Omental fat pad (tissue), 4 donors: ENCODE results near the gene DLG2. TPM values are rescaled to one million over a fixed set of nuclear protein-coding genes. Genes with fewer than 3 reads are reported as not detected.

Source experiments
- ATAC-seq: fragments of 150-250 bp; one replicate; pipeline ENCODE4 v1.9.1; 2016; ENCODE audit warnings: mild to moderate bottlenecking, moderate library complexity; ENCODE audit not compliant: low FRiP score
- DNase-seq: peaks from one replicate; pipeline ENCODE4 v3.0.0-alpha.2; 2019; ENCODE audit warnings: low spot score
- total RNA-seq, 4 donors: library from RNA; depleted of rRNA; stranded (reverse); fragments of >200 nt; gene quantifications; one replicate each; pipeline ENCODE4 v1.1.0, GENCODE V29; 2016
- TF ChIP-seq, protein P1 (sequence below), 3 donors: fragments of 450-650 bp; IDR thresholded peaks; one replicate each; pipeline ENCODE4 v1.5.1; 2016 to 2017; ENCODE audit warnings: antibody characterized with exemption in 3 of 3, mild to moderate bottlenecking in 3 of 3, moderate library complexity in 2 of 3

DLG2 gene
- total RNA-seq, 4 donors from 2014 or later, result 4.8 to 13.2 (median 8.1) TPM

GRCh38 chr11:84628871-84629620 is 998.1 kb downstream of the DLG2 start:
- TF ChIP-seq, protein P1, sequence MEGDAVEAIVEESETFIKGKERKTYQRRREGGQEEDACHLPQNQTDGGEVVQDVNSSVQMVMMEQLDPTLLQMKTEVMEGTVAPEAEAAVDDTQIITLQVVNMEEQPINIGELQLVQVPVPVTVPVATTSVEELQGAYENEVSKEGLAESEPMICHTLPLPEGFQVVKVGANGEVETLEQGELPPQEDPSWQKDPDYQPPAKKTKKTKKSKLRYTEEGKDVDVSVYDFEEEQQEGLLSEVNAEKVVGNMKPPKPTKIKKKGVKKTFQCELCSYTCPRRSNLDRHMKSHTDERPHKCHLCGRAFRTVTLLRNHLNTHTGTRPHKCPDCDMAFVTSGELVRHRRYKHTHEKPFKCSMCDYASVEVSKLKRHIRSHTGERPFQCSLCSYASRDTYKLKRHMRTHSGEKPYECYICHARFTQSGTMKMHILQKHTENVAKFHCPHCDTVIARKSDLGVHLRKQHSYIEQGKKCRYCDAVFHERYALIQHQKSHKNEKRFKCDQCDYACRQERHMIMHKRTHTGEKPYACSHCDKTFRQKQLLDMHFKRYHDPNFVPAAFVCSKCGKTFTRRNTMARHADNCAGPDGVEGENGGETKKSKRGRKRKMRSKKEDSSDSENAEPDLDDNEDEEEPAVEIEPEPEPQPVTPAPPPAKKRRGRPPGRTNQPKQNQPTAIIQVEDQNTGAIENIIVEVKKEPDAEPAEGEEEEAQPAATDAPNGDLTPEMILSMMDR (IDR thresholded peaks at IDR 0.05), result no peak
- ATAC-seq (no peak), DNase-seq (no peak)

DNA sequence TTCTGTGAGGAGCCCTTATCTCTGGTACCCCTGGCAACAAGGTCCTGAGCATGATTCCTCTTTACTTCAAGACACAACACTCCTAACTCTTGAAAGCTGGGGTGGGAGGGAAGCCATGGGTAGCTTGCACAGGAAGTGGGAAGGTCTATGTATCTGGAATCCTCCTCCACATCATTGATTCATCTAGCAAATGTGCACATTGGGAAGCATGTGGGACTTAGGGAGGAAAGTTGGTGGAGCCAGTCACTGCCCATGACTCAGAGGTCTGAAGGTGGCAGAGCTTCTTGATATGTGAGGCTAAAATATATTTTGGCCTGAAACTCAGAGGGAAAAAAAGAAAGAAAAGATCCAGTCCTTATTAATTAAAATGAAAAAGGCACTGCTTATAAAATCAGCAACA is 1000.9 kb downstream of the DLG2 start:
- no peak for DNase-seq
- TF ChIP-seq, protein P1 (IDR thresholded peaks at IDR 0.05), result no peak
- no peak for ATAC-seq

DNA sequence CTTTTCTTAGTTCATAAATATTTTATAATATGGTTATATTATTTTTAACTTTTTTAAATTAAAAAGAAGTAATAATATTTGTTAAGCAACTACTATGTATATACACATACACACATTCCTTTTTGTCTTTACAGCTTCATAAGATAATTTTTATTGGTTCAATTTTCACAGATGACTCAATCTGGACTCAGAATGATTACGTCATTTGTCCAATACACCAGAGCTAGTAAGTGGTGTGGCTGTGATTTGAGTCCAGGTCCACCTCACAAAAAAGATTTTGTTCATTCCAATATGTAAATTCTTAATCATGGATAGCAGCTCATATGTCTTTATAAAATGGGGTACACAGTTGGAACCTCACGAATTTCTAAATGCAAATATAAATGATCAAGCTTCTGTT is 1014.5 kb downstream of the DLG2 start:
- TF ChIP-seq, protein P1 (IDR thresholded peaks at IDR 0.05), result no peak
- no peak for DNase-seq
- ATAC-seq, result no peak

DNA sequence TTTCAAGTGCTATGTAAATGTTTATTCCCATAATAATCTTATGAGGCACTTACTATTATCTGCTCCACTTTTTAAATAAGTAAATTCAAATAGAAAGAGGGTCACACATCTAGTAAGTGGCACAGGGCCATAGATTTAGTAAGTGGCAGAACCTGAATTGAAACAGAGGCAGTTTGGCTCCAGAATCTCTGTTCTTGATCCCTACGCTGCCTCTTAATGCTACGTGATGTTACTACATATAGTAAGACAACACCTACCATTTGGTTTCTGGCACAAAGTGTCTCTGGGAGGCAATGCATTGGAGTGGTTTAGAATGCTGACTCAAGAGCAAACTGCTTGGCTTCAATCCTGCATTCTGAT is 1018.3 kb downstream of the DLG2 start:
- DNase-seq (no peak), ATAC-seq (no peak)
- TF ChIP-seq, protein P1 (IDR thresholded peaks at IDR 0.05), result no peak

DNA sequence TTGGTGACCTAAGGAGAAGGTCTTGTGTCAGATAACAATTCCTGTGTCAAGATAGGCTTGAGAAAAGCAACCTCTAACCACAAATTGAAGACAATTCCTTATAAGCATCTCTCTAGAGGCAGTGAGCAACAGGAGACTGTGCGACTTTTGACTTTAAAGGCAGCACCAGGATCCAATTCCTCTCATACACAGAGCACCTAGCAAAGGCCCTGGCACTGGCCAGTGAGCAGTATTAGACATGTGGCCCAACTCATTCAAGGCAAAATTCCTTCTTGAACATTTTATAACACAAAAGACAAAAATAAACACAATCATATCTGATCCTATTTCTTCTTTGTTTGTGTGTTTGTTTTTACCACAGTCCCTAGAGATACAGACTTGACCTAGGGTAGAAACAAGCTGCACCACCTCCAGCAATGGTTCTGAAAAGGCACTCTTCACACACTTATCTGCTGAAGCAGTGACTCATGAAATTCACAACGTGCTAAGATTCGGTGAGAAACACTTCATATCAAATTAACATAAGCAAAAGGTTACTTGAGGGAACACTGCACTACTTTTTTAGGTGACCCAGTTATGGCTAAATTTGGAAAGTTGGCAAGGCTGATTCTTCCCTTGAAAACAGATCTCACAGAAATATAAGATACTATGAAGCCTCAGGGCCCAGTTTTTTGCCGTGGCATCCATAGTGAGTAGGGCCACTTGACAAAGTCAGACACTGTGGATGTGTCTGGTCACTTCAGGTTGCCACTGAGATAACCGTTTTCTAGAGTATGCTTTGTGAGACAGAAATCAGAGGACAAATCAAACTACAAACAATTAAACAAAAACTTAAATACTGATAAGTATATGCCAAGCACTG is 1018.9 kb downstream of the DLG2 start:
- TF ChIP-seq, protein P1 (IDR thresholded peaks at IDR 0.05), result no peak
- no peak for DNase-seq
- ATAC-seq, result no peak

DNA sequence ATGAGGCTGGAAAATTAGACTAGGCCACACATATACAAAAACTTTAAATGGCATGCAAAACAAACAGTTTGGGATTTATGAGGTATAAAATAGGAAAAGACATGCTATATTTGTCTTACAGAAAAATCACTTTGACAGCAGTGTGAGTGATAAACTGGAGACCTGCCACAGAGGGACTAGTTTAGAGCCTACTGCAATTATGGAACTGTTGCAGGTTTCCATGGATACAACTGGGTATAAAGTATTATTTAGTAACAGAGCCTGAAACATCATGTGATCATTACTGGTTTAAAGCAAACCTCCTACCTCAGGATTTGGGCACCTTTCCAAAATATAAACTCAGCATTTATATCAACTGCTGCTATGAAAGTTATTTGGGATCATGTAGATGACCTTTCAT is 1032.5 kb downstream of the DLG2 start:
- ATAC-seq (no peak), DNase-seq (no peak)
- TF ChIP-seq, protein P1 (IDR thresholded peaks at IDR 0.05), result no peak
